Measurements from ENCODE around the gene FGGY.

GRCh38 chr1:59763418-59763817 lies 466.5 kb downstream of the FGGY start:
- TF ChIP-seq, protein P1, sequence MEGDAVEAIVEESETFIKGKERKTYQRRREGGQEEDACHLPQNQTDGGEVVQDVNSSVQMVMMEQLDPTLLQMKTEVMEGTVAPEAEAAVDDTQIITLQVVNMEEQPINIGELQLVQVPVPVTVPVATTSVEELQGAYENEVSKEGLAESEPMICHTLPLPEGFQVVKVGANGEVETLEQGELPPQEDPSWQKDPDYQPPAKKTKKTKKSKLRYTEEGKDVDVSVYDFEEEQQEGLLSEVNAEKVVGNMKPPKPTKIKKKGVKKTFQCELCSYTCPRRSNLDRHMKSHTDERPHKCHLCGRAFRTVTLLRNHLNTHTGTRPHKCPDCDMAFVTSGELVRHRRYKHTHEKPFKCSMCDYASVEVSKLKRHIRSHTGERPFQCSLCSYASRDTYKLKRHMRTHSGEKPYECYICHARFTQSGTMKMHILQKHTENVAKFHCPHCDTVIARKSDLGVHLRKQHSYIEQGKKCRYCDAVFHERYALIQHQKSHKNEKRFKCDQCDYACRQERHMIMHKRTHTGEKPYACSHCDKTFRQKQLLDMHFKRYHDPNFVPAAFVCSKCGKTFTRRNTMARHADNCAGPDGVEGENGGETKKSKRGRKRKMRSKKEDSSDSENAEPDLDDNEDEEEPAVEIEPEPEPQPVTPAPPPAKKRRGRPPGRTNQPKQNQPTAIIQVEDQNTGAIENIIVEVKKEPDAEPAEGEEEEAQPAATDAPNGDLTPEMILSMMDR (IDR thresholded peaks at IDR 0.05; ENCODE audit: insufficient read depth, low read length, poor library complexity, severe bottlenecking), result no peak
- TF ChIP-seq EZH2phosphoT487 (conservative IDR thresholded peaks at IDR 0.05; ENCODE audit: low read length), result no peak
